OCI-LY3 (cell line): ENCODE measurements around the gene FAM229A.
A peak's percentile ranks its signal among the peaks of the same experiment; 100 is the strongest.

ENCODE experiments used
- H2AFZ ChIP-seq: fragments of 200-600, 300-600 bp; shearing (Covaris generic); 2 replicates; pipeline ENCODE4 v1.6.0; 2014; ENCODE audit warnings: antibody characterized with exemption, low read depth, low read length
- H3K27ac ChIP-seq: fragments of 200-600, 300-600 bp; sonication (generic); 2 replicates; pipeline ENCODE4 v1.5.1; 2014; ENCODE audit warnings: mild to moderate bottlenecking, low read length, moderate library complexity, mixed read lengths
- H3K27me3 ChIP-seq: fragments of 200-600, 300-600 bp; sonication (generic); 2 replicates; pipeline ENCODE4 v1.6.1; 2014; ENCODE audit warnings: low read depth, low read length, mixed read lengths
- H3K36me3 ChIP-seq: fragments of 200-600, 300-600 bp; sonication (generic); replicated peaks from 2 replicates; pipeline ENCODE3; 2014; ENCODE audit warnings: low read depth, low read length, mixed read lengths
- H3K4me1 ChIP-seq: fragments of 300-600, 200-600 bp; sonication (generic); 2 replicates; pipeline ENCODE4 v1.6.1; 2014; ENCODE audit warnings: low read length, mixed read lengths
- H3K4me2 ChIP-seq: fragments of 200-600, 300-600 bp; sonication (generic); 2 replicates; pipeline ENCODE4 v1.6.1; 2014; ENCODE audit warnings: low read length, mixed read lengths
- H3K4me3 ChIP-seq: fragments of 300-600, 200-600 bp; sonication (generic); 2 replicates; pipeline ENCODE4 v1.5.1; 2014; ENCODE audit warnings: antibody characterized with exemption, mild to moderate bottlenecking, low read length, moderate library complexity
- H3K79me2 ChIP-seq: fragments of 300-600, 200-600 bp; shearing (Covaris generic); 2 replicates; pipeline ENCODE4 v1.6.1; 2014; ENCODE audit warnings: mild to moderate bottlenecking, low read length, mixed read lengths
- H3K9ac ChIP-seq: fragments of 300-600, 200-600 bp; shearing (Covaris generic); 2 replicates; pipeline ENCODE4 v1.6.0; 2014; ENCODE audit warnings: mild to moderate bottlenecking, low read length, moderate library complexity
- H3K9me3 ChIP-seq: fragments of 200-600, 300-600 bp; shearing (Covaris generic); 2 replicates; pipeline ENCODE4 v1.6.1; 2014; ENCODE audit warnings: low read length, mixed read lengths; ENCODE audit not compliant: insufficient read depth
- H4K20me1 ChIP-seq: fragments of 200-600, 300-600 bp; sonication (generic); 2 replicates; pipeline ENCODE4 v1.6.1; 2016; ENCODE audit warnings: low read length, mixed read lengths; ENCODE audit not compliant: insufficient read depth
- EZH2phosphoT487 ChIP-seq: fragments of 200-600 bp; shearing (Covaris generic); IDR thresholded peaks from 2 replicates; pipeline ENCODE4 v1.6.1; 2018; ENCODE audit warnings: antibody characterized with exemption, mixed run types, low read depth
- TF ChIP-seq, protein P1 (sequence below): fragments of 200-600, 300-600 bp; sonication (generic); IDR thresholded peaks from 2 replicates; pipeline ENCODE4 v1.5.1; 2014; ENCODE audit warnings: antibody characterized with exemption, low read length, low read depth

FAM229A gene

DNA sequence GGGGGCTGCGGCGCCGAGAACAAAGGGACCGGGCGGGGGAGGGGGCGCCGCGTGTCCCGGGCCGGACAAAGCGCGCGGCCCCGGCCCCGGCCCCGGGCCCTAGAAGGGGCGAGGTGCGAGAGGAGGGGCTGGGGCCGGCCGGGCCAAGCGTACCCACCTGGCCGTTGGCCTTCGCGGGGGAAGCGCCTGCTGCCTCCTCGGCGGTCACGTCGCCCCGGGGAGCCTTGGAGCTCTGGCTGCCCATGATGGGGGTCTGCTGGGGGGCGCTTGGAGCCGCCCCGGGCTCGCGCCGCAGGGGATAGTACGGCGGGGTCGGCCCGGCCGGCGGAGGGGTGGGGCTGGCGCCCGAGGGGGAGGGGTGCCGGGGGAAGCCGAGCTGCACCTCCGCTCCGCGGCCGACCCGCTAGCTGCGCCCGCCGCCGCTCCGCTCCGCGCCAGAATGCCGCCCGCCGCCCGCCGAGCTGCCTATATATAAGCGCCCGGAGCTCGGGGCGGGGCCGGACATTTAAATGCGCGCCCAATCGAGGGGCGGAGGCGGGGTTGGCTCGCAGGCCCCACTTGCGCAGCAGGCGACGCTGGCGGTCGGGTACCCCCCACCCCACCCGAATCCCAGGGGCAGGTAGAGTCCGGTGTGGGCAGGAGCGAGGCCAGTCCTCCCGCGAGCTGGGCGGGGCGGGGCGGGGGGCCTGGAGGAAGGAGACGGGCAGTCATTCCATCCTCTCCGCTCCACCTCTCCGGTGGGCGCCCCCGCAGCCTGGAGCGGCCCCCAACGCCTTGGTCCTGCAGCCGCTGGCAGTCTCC is 26.3 kb downstream of the FAM229A start, which contains the start of gene MARCKSL1:
Gene MARCKSL1, minus strand, starts transcription at position 444 of the 801 bp plus-strand sequence. Its CDS starts 200 bp downstream, at position 244.
- peak within 1 kb of the TSS; percentile 30; the same call in 1 of the 2 replicates for H3K27ac ChIP-seq
- H4K20me1 ChIP-seq: peaks cover 9% of the 10 kb centered on the region

DNA sequence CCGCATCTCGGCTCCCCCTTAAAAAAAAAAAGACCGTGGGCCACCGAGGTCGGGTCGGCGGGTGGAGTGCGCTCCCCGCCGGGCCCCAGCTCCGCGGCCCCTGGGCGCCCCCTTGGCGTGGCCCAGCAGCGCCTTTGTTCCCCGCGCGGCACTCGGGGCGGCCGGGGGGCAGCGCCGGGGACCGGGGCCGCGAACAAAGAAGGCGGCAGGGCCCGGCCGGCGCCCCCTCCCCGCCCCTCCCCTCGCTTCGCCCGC is 26.8 kb downstream of the FAM229A start:
- H2AFZ ChIP-seq: no peak overlapping the region
- peak overlapping the region; percentile 89 for H3K9ac ChIP-seq
- H4K20me1 ChIP-seq: peaks cover 9% of the 10 kb centered on the region
- H3K4me3 ChIP-seq: peak overlapping the region; percentile 97
- H3K27ac ChIP-seq: peak overlapping the region; percentile 30; the same call in 1 of the 2 replicates
- H3K36me3 ChIP-seq: peaks cover 8% of the 10 kb centered on the region
- TF ChIP-seq EZH2phosphoT487: no peak
- H3K9me3 ChIP-seq: no peaks in the 10 kb centered on the region
- H3K27me3 ChIP-seq: no peaks in the 10 kb centered on the region; the same call in 1 of the 2 replicates
- peak overlapping the region; percentile 94 for H3K4me2 ChIP-seq
- peaks cover 24% of the 10 kb centered on the region for H3K79me2 ChIP-seq
- peaks cover 56% of the 10 kb centered on the region for H3K4me1 ChIP-seq

More for the DNA sequence above, 26.3 kb downstream of the FAM229A start, which contains the start of gene MARCKSL1:
- Histone ChIP-seq H3K4me1 (peaks cover 56% of the 10 kb centered on the region), H3K27me3 (no peaks in the 10 kb centered on the region; the same call in 1 of the 2 replicates), H3K4me2 (peak within 1 kb of the TSS; percentile 94), H3K36me3 (peaks cover 7% of the 10 kb centered on the region), H2AFZ (no peak within 1 kb of the TSS), H3K9ac (peak within 1 kb of the TSS; percentile 89), H3K9me3 (no peaks in the 10 kb centered on the region), H3K4me3 (peak within 1 kb of the TSS; percentile 97), H3K79me2 (peaks cover 24% of the 10 kb centered on the region)
- TF ChIP-seq, protein P1, sequence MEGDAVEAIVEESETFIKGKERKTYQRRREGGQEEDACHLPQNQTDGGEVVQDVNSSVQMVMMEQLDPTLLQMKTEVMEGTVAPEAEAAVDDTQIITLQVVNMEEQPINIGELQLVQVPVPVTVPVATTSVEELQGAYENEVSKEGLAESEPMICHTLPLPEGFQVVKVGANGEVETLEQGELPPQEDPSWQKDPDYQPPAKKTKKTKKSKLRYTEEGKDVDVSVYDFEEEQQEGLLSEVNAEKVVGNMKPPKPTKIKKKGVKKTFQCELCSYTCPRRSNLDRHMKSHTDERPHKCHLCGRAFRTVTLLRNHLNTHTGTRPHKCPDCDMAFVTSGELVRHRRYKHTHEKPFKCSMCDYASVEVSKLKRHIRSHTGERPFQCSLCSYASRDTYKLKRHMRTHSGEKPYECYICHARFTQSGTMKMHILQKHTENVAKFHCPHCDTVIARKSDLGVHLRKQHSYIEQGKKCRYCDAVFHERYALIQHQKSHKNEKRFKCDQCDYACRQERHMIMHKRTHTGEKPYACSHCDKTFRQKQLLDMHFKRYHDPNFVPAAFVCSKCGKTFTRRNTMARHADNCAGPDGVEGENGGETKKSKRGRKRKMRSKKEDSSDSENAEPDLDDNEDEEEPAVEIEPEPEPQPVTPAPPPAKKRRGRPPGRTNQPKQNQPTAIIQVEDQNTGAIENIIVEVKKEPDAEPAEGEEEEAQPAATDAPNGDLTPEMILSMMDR: no peak
- no peak for TF ChIP-seq EZH2phosphoT487

DNA sequence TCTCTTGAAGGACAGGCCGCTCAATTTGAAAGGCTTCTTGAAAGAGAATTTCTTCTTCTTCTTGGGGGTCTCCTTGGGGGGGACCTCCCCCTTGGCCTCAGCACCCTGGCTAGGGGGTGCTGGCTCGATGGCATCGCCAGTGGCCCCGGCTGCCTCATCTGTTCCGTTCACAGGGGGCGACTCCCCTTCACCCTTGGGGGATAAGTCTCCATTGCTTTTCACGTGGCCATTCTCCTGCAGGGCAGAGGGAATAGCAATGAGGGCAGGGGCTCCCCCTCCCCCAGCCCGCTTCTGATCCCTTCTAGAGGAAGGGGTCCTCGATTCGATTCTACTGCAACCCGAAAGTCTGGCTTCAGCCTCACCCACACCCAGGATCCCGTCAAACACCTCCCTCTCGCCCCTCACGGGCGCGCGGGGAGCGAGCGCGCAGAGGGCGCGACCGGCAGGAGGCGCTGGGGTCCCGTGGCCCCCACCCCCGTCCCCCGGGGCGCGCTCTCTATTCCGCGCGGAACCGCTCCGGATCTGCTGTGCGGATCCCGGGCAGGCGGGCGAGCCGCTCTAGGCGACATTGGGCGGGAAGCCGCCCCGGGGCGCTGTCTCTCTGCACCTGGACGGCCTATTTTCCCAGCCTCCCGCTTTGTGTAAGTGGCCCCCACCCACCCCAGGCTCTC is 27.3 kb downstream of the FAM229A start:
- TF ChIP-seq, protein P1: peak; percentile 65
- no peak for TF ChIP-seq EZH2phosphoT487

DNA sequence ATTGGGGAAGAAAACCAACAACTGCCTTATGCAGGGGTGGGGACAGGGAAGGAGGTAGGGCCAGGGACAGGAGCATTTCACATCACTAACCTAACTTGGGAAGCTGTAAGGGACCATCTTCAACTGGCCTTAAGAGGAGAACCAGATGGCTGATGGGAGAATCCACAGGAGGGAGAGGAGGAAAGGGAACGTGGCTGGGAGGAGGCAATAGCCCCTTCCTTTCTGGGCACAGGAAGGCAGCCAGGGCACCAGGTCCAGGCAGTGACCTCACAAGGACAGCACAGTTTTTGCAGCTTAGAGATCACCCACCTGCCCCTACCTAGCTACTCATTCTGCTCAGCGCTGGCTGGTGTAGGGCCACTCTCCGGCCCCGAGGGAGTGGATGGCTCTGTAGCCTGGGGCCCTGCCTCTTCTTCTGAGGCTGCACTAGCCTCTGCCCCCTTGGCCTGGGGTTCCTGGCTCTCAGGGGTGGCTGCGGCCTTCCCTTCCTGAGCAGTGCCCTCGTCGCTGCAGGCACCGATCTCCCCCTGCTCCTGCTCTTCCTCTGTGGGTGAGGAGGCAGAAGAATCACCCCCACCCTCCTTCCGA is 27.9 kb downstream of the FAM229A start:
- peaks cover 24% of the 10 kb centered on the region for H3K79me2 ChIP-seq
- peaks cover 8% of the 10 kb centered on the region for H3K36me3 ChIP-seq
- TF ChIP-seq EZH2phosphoT487: no peak
- TF ChIP-seq, protein P1: no peak
- H3K4me2 ChIP-seq: peak overlapping the region; percentile 94
- H4K20me1 ChIP-seq: peaks cover 9% of the 10 kb centered on the region
- no peaks in the 10 kb centered on the region; the same call in 1 of the 2 replicates for H3K27me3 ChIP-seq
- peak overlapping the region; percentile 97 for H3K4me3 ChIP-seq
- peak overlapping the region; percentile 89 for H3K9ac ChIP-seq
- peaks cover 48% of the 10 kb centered on the region for H3K4me1 ChIP-seq
- H3K9me3 ChIP-seq: no peaks in the 10 kb centered on the region
- H2AFZ ChIP-seq: no peak overlapping the region
- no peak overlapping the region for H3K27ac ChIP-seq

More for the DNA sequence above, 27.3 kb downstream of the FAM229A start:
- H3K9me3 ChIP-seq: no peaks in the 10 kb centered on the region
- H4K20me1 ChIP-seq: peaks cover 9% of the 10 kb centered on the region
- peaks cover 24% of the 10 kb centered on the region for H3K79me2 ChIP-seq
- H3K4me1 ChIP-seq: peaks cover 55% of the 10 kb centered on the region
- H2AFZ ChIP-seq: no peak overlapping the region
- H3K27ac ChIP-seq: peak overlapping the region; percentile 18; the same call in 1 of the 2 replicates
- H3K4me3 ChIP-seq: peak overlapping the region; percentile 97
- H3K27me3 ChIP-seq: no peaks in the 10 kb centered on the region; the same call in 1 of the 2 replicates
- H3K36me3 ChIP-seq: peaks cover 8% of the 10 kb centered on the region
- peak overlapping the region; percentile 89 for H3K9ac ChIP-seq
- H3K4me2 ChIP-seq: peak overlapping the region; percentile 94
